Pancreas (tissue), 10 donors: Measurements from ENCODE around the gene SIGLEC11. TPM values are rescaled to one million over a fixed set of nuclear protein-coding genes. Genes with fewer than 3 reads are reported as not detected.
A peak's percentile ranks its signal among the peaks of the same experiment; 100 is the strongest.

Experiments used
- ATAC-seq, 4 donors: fragments of 200-7000 bp; cut with Tn5 transposase; one replicate each; pipeline versions ENCODE4 v1.8.0 to v1.9.1; 2020; ENCODE audit warnings: mild to moderate bottlenecking in 4 of 4, moderate library complexity in 4 of 4
- DNase-seq, 6 donors: peaks; one replicate each; pipeline ENCODE4 v3.0.0-alpha.2; 2020
- FAIRE-seq: peaks from 2 replicates; lab custom pipeline; 2012; peaks lifted over from hg19 to GRCh38; lab: Jason Lieb, UNC
- H3K27ac ChIP-seq, 4 donors: fragments of 200-600 bp; sonication (generic); 1 replicate in 3 of 4; 2 replicates in 1 of 4; pipeline versions ENCODE4 v1.5.0 to v1.8.0; 2020
- H3K27me3 ChIP-seq, 4 donors: fragments of 200-600 bp; one replicate each; pipeline ENCODE4 v1.8.0; 2021
- H3K36me3 ChIP-seq, 3 donors: fragments of 200-600 bp; sonication (generic) in 1 of 3; one replicate each; pipeline versions ENCODE4 v1.5.0 to v1.8.0; 2020 to 2021
- H3K4me1 ChIP-seq, 3 donors: fragments of 200-600 bp; one replicate each; pipeline ENCODE4 v1.8.0; 2021
- H3K4me3 ChIP-seq, 4 donors: fragments of 200-600 bp; sonication (generic) in 2 of 4; one replicate each; pipeline versions ENCODE4 v1.5.0 to v1.8.0; 2020 to 2021
- H3K9me3 ChIP-seq, 4 donors: fragments of 200-600 bp; one replicate each; pipeline ENCODE4 v1.8.0; 2021
- WGBS, 2 donors: extraction: QIAGEN DNeasy Blood & Tissue Kit; methylation state at CpG; one replicate each; pipeline ENCODE4 v1.1.7; 2013; 5-methylcytosine and 5-hydroxymethylcytosine counted together
- intact Hi-C, 3 donors: fragments of 100-400 bp; cut with DNase I; formaldehyde crosslinking; loops; one replicate each; pipeline versions ENCODE4 v1.11.1 to v1.14.2; 2022
- polyA plus RNA-seq, 2 donors: library from polyadenylated mRNA; stranded (reverse); fragments of 200-250 nt; gene quantifications; one replicate each; pipeline ENCODE4 v1.2.3, GENCODE V29; 2013
- total RNA-seq, 6 donors: library from RNA; stranded (reverse); fragmentation: NEBNext Ultra II Directional in 4 of 6; extraction: Animal tissue kit (Norgen Biotek cat#: 25700) in 4 of 6; gene quantifications; one replicate each; pipeline versions ENCODE4 v1.2.1 to v1.2.4, GENCODE V29; 2021 to 2023
- TF ChIP-seq, protein P1 (sequence below), 4 donors: fragments of 200-600 bp; sonication (generic) in 3 of 4; IDR thresholded peaks; one replicate each; pipeline versions ENCODE4 v1.5.0 to v1.8.0; 2021; ENCODE audit warnings: antibody characterized with exemption in 4 of 4
- donor health status: healthy with polysubstance abuse.
- donor health status: DM: no; HTN: no; CAD: no; lungs with moderate emphysema.
- donor health status: DM: no; HTN: no; CAD: no.
- donor health status: control.
- donor health status: control.
- donor health status: Bipolar disorder and iron deficiency.
- donor health status: DM: yes; HTN: yes; CAD: no.
- donor health status: DM: no; HTN: no; CAD: no.
- donor health status: DM: no; HTN: no; CAD: no.
- donor health status: DM: yes; HTN: yes; CAD: no.

SIGLEC11 gene
- total and polyA plus RNA-seq, 8 donors = 0.14 to 26.5 (median 1.6) TPM

DNA sequence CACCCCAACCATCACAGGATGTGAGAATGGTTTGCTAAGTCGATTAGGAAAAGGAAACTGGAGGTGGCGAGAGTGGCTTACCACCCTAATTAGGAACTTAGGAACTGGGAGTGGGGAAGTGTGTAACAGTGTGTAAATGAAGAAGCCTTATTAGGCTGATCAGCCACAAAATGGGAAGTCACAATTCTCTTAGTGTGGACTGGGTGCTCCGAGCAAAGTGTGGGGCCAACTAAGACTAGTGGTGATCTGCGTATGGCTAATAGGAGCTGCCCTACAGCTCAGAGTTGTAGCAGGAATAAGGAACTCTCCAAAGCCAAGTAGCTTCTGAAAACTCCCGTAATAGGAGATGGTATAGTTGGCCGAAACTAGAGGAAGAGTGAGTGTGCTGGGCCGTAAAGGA is 7.6 kb downstream of the SIGLEC11 start:
- Histone ChIP-seq H3K27me3 (no peaks in the 10 kb centered on the region), H3K4me3 (no peak overlapping the region), H3K9me3 (no peaks in the 10 kb centered on the region), H3K27ac (peak overlapping the region in 3 of 4 donors; percentile 36 to 85 (median 62)), H3K36me3 (no peaks in the 10 kb centered on the region), H3K4me1 (peaks cover 19 to 67% (median 45%) of the 10 kb centered on the region in 3 donors)
- FAIRE-seq (no peak), ATAC-seq (peak in 2 of 4 donors; percentile 4 to 5), DNase-seq (no peak)
- intact Hi-C loops = no loop called here
- TF ChIP-seq, protein P1, sequence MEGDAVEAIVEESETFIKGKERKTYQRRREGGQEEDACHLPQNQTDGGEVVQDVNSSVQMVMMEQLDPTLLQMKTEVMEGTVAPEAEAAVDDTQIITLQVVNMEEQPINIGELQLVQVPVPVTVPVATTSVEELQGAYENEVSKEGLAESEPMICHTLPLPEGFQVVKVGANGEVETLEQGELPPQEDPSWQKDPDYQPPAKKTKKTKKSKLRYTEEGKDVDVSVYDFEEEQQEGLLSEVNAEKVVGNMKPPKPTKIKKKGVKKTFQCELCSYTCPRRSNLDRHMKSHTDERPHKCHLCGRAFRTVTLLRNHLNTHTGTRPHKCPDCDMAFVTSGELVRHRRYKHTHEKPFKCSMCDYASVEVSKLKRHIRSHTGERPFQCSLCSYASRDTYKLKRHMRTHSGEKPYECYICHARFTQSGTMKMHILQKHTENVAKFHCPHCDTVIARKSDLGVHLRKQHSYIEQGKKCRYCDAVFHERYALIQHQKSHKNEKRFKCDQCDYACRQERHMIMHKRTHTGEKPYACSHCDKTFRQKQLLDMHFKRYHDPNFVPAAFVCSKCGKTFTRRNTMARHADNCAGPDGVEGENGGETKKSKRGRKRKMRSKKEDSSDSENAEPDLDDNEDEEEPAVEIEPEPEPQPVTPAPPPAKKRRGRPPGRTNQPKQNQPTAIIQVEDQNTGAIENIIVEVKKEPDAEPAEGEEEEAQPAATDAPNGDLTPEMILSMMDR (IDR thresholded peaks at IDR 0.05) = no peak
- WGBS, 2 donors = 31 to 37% methylated on average over 7 of the region's 7 CpGs

DNA sequence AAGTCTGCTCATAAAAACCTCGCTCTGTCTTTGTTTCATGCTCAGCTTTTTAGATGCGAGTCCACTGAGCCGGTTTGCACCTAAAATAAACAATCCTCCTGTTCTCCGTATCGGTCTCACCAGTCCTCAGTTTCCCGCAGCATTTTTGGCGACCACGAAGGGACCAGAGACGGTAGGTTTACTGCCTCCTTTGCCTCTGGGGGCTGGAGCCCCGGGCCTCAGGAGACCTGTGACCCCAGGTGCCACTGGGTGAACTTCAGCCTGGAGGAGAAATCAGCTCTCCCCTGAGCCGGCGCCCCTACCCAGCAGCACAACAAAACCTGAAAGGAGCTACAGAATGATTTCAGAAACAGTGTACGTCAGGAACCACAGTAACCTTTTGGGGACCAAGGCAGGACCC is 8.1 kb downstream of the SIGLEC11 start:
- TF ChIP-seq, protein P1 (IDR thresholded peaks at IDR 0.05) = no peak
- Histone ChIP-seq H3K27me3 (no peaks in the 10 kb centered on the region), H3K27ac (peak overlapping the region in 3 of 4 donors; percentile 36 to 85 (median 62)), H3K4me1 (peaks cover 19 to 64% (median 43%) of the 10 kb centered on the region in 3 donors), H3K9me3 (no peaks in the 10 kb centered on the region), H3K36me3 (no peaks in the 10 kb centered on the region), H3K4me3 (no peak overlapping the region)
- WGBS, 2 donors = 29 to 40% methylated on average over 13 of the region's 13 CpGs
- intact Hi-C loops = no loop called here
- FAIRE-seq (no peak), ATAC-seq (no peak), DNase-seq (no peak)

- FAIRE-seq (no peak), DNase-seq (peak in 1 of 6 donors; percentile 40), ATAC-seq (peak in 2 of 4 donors; percentile 45 to 46)
- Histone ChIP-seq H3K9me3 (no peaks in the 10 kb centered on the region), H3K27me3 (no peaks in the 10 kb centered on the region), H3K27ac (peak overlapping the region in 3 of 4 donors; percentile 58 to 85 (median 63)), H3K4me3 (peak overlapping the region in 1 of 4 donors; percentile 14), H3K36me3 (no peaks in the 10 kb centered on the region), H3K4me1 (peaks cover 19 to 62% (median 39%) of the 10 kb centered on the region in 3 donors)
- TF ChIP-seq, protein P1 (IDR thresholded peaks at IDR 0.05) = no peak
- intact Hi-C loops = no loop called here
Measured at GRCh38 chr19:49952479-49952836, 8.5 kb downstream of the SIGLEC11 start.

- intact Hi-C loops = no loop called here
- H3K36me3 ChIP-seq = no peaks in the 10 kb centered on the region
- H3K4me1 ChIP-seq = peaks cover 19 to 60% (median 37%) of the 10 kb centered on the region in 3 donors
- 36 to 49% methylated on average over 9 of the region's 9 CpGs for WGBS, 2 donors
- FAIRE-seq (no peak), DNase-seq (no peak), ATAC-seq (peak in 1 of 4 donors; percentile 3)
- H3K9me3 ChIP-seq = no peaks in the 10 kb centered on the region
- peak overlapping the region in 3 of 4 donors; percentile 58 to 85 (median 63) for H3K27ac ChIP-seq
- TF ChIP-seq, protein P1 (IDR thresholded peaks at IDR 0.05) = no peak
- H3K4me3 ChIP-seq = peak overlapping the region in 1 of 4 donors; percentile 14
- no peaks in the 10 kb centered on the region for H3K27me3 ChIP-seq
Measured at GRCh38 chr19:49951806-49952478, 9.0 kb downstream of the SIGLEC11 start.

GRCh38 chr19:49950956-49951526 is 9.9 kb downstream of the SIGLEC11 start:
- Histone ChIP-seq H3K9me3 (no peaks in the 10 kb centered on the region), H3K4me1 (peaks cover 17 to 51% (median 28%) of the 10 kb centered on the region in 3 donors), H3K4me3 (no peak overlapping the region), H3K36me3 (no peaks in the 10 kb centered on the region), H3K27me3 (no peaks in the 10 kb centered on the region), H3K27ac (peak overlapping the region in 1 of 4 donors; percentile 85)
- FAIRE-seq = no peak
- no peak for ATAC-seq
- TF ChIP-seq, protein P1 (IDR thresholded peaks at IDR 0.05) = no peak
- intact Hi-C loops = no loop called here
- no peak for DNase-seq
- 82 to 86% methylated on average over 13 of the region's 13 CpGs for WGBS, 2 donors
